Astrocyte (in vitro differentiated cells and primary cell): Measurements from ENCODE around the gene RNF149.

Source experiments
- CTCF ChIP-seq: IDR thresholded peaks from 2 replicates; pipeline ENCODE4 v1.5.1; 2011; ENCODE audit warnings: low read depth, mild to moderate bottlenecking, inconsistent platforms, low read length, moderate library complexity; ENCODE audit not compliant: insufficient read depth
- EZH2 ChIP-seq: IDR thresholded peaks from 2 replicates; pipeline ENCODE4 v1.6.1; 2012; ENCODE audit warnings: mild to moderate bottlenecking, low read length, inconsistent platforms; ENCODE audit not compliant: insufficient read depth

- TF ChIP-seq CTCF (no peak), EZH2 (no peak)
Observed at GRCh38 chr2:101325425-101325824, 16.9 kb upstream of the RNF149 start.
